Breast epithelium (tissue), 3 donors: ENCODE results near the gene NOL4L.

ENCODE experiments used
- CTCF ChIP-seq, 3 donors: fragments of 450-650 bp; IDR thresholded peaks; one replicate each; pipeline ENCODE4 v1.5.1; 2016 to 2017; ENCODE audit warnings: antibody characterized with exemption in 3 of 3, mild to moderate bottlenecking in 3 of 3, moderate library complexity in 3 of 3
- POLR2A ChIP-seq: fragments of 450-650 bp; IDR thresholded peaks from one replicate; pipeline ENCODE4 v1.6.1; 2016; ENCODE audit warnings: antibody characterized with exemption, mild to moderate bottlenecking, moderate library complexity
- POLR2AphosphoS5 ChIP-seq, 3 donors: sonication (generic); formaldehyde crosslinking; IDR thresholded peaks; one replicate each; pipeline ENCODE4 v1.6.1; 2017; ENCODE audit warnings: antibody characterized with exemption in 3 of 3

GRCh38 chr20:32397567-32398084 lies 187.5 kb downstream of the NOL4L start:
- no peak for TF ChIP-seq CTCF (IDR thresholded peaks at IDR 0.05)
- no peak for TF ChIP-seq POLR2AphosphoS5 (IDR thresholded peaks at IDR 0.05)
- TF ChIP-seq POLR2A: no peak
